Neural cell (in vitro differentiated cells): ENCODE results near the gene RRAS2.

ENCODE experiments used
- EP300 ChIP-seq: fragments of 450-650 bp; conservative IDR thresholded peaks from 2 replicates; pipeline ENCODE4 v1.6.1; 2014; ENCODE audit warnings: antibody characterized with exemption, mild to moderate bottlenecking, moderate library complexity; ENCODE audit not compliant: poor library complexity, severe bottlenecking
- POLR2AphosphoS5 ChIP-seq: IDR thresholded peaks from 2 replicates; pipeline ENCODE4 v1.6.1; 2012
- RAD21 ChIP-seq: fragments of 450-650 bp; conservative IDR thresholded peaks from 2 replicates; pipeline ENCODE4 v1.6.1; 2014; ENCODE audit warnings: antibody characterized with exemption, mild to moderate bottlenecking, moderate library complexity
- TF ChIP-seq, protein P1 (sequence below): fragments of 450-650 bp; IDR thresholded peaks from 2 replicates; pipeline ENCODE4 v1.5.1; 2014; ENCODE audit warnings: antibody characterized with exemption, mild to moderate bottlenecking, moderate library complexity; ENCODE audit not compliant: poor library complexity, severe bottlenecking
- TF ChIP-seq, protein P2 (sequence below): IDR thresholded peaks from 2 replicates; pipeline ENCODE4 v1.6.1; 2012; ENCODE audit warnings: borderline replicate concordance

DNA sequence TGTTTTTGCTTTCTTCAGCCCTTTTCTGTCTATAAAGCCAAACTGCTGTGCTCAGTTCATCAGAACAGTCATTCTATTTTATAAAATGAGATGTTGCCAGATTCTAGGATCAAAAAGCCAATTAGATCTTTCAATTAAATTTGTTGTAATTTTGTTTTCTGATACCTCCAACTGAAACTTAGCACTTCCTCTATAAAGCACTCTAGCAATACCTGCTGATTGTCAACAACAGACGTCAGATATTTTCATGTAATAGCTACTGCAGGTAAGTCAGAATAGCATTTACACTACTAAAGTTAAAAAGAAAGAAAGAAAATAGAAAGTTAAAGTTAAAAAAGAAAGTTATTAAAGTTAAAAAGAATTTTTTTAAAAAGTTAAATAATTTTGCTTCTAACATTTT is 19.6 kb downstream of the RRAS2 start:
- TF ChIP-seq, protein P1, sequence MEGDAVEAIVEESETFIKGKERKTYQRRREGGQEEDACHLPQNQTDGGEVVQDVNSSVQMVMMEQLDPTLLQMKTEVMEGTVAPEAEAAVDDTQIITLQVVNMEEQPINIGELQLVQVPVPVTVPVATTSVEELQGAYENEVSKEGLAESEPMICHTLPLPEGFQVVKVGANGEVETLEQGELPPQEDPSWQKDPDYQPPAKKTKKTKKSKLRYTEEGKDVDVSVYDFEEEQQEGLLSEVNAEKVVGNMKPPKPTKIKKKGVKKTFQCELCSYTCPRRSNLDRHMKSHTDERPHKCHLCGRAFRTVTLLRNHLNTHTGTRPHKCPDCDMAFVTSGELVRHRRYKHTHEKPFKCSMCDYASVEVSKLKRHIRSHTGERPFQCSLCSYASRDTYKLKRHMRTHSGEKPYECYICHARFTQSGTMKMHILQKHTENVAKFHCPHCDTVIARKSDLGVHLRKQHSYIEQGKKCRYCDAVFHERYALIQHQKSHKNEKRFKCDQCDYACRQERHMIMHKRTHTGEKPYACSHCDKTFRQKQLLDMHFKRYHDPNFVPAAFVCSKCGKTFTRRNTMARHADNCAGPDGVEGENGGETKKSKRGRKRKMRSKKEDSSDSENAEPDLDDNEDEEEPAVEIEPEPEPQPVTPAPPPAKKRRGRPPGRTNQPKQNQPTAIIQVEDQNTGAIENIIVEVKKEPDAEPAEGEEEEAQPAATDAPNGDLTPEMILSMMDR, result no peak
- TF ChIP-seq, protein P2, sequence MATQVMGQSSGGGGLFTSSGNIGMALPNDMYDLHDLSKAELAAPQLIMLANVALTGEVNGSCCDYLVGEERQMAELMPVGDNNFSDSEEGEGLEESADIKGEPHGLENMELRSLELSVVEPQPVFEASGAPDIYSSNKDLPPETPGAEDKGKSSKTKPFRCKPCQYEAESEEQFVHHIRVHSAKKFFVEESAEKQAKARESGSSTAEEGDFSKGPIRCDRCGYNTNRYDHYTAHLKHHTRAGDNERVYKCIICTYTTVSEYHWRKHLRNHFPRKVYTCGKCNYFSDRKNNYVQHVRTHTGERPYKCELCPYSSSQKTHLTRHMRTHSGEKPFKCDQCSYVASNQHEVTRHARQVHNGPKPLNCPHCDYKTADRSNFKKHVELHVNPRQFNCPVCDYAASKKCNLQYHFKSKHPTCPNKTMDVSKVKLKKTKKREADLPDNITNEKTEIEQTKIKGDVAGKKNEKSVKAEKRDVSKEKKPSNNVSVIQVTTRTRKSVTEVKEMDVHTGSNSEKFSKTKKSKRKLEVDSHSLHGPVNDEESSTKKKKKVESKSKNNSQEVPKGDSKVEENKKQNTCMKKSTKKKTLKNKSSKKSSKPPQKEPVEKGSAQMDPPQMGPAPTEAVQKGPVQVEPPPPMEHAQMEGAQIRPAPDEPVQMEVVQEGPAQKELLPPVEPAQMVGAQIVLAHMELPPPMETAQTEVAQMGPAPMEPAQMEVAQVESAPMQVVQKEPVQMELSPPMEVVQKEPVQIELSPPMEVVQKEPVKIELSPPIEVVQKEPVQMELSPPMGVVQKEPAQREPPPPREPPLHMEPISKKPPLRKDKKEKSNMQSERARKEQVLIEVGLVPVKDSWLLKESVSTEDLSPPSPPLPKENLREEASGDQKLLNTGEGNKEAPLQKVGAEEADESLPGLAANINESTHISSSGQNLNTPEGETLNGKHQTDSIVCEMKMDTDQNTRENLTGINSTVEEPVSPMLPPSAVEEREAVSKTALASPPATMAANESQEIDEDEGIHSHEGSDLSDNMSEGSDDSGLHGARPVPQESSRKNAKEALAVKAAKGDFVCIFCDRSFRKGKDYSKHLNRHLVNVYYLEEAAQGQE, result no peak
- TF ChIP-seq POLR2AphosphoS5 (no peak), RAD21 (no peak), EP300 (no peak)
